Measurements from ENCODE around the gene MKNK2. TPM values are rescaled to one million over a fixed set of nuclear protein-coding genes. Genes with fewer than 3 reads are reported as not detected.
A peak's percentile ranks its signal among the peaks of the same experiment; 100 is the strongest.

Gene MKNK2
- total and polyA plus RNA-seq, 10 of the 15 experiments (the other 5 are each of a cell fraction or from before 2014, with no cell fraction given), result 9.6 to 365 (median 69.9) TPM

DNA sequence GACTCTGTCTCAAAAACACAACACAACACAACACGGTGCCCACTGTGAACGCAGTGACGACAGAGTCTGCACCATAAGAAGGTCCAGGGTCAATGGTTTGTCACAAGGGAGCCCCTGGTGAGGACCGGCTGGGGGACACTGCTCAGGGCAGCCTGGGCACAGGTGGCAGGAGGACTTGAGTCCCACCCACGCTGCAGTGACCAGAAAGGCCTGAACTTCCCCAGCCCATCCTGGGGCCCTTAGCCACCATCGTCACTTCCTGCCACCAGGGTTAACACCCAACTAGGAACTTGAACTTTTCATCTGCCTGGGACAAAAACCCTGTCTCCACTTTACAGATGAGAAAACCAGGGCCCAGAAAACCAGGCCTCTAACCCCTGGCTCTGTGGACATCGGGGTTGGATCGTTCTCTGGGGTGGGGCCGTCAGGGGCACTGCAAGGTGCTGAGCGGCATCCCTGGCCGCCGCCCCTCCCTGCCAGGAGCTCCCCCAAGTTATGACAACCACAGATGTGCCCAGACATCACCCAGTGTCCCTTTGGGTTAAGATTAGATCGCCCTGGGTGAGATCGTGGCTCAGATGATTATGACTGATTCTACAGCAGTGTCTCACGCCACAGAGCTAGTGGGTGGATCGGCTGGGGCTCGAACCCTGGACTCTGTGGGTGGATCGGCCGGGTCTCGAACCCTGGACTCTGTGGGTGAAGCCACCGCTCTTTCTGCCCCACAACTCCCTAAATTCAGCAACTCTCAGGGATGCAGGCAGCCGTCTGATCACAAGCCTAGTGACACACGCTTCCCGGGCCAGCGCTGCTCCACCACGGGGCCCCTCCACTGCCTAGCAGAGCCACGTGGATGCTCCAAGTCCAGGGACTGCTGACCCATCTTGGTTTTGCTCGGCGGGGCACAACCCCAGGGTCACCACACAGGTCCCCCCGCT lies 31.1 kb upstream of the MKNK2 start (continued):
- TF ChIP-seq REST (IDR thresholded peaks at IDR 0.05; ENCODE audit: low read depth, low read length) (no peak), HDAC2 (IDR thresholded peaks at IDR 0.05) (no peak), SMARCA5 (IDR thresholded peaks at IDR 0.05) (no peak), BCL3 (IDR thresholded peaks at IDR 0.05; ENCODE audit: borderline replicate concordance, insufficient read depth, low read depth, low read length, poor library complexity, severe bottlenecking) (no peak), TCF12 (IDR thresholded peaks at IDR 0.05; ENCODE audit: low read depth, low read length) (0 out of 2 replicates have a peak, but pooled peaks have one; percentile 30), BMI1 (IDR thresholded peaks at IDR 0.05; ENCODE audit: borderline replicate concordance) (no peak; the same call in 1 of the 2 replicates), MYC (IDR thresholded peaks at IDR 0.05; ENCODE audit: insufficient read depth, insufficient read length, insufficient replicate concordance, low read length, severe bottlenecking) (no peak), ESRRA (IDR thresholded peaks at IDR 0.05; ENCODE audit: low read length) (no peak), HCFC1 (IDR thresholded peaks at IDR 0.05; ENCODE audit: low read length) (no peak), TCF3 (IDR thresholded peaks at IDR 0.05; ENCODE audit: borderline replicate concordance, insufficient read depth, low read depth, low read length) (no peak), ATF7 (IDR thresholded peaks at IDR 0.05; ENCODE audit: low read depth) (no peak), RCOR1 (conservative IDR thresholded peaks at IDR 0.05; ENCODE audit: low read depth, low read length) (no peak), FOS (IDR thresholded peaks at IDR 0.05; ENCODE audit: borderline replicate concordance, extremely low read depth, insufficient read length) (no peak), BCL11A (IDR thresholded peaks at IDR 0.05; ENCODE audit: low read depth, low read length) (no peak), SIX5 (IDR thresholded peaks at IDR 0.05; ENCODE audit: low read depth, low read length, severe bottlenecking) (no peak)
- TF ChIP-seq, protein P1, sequence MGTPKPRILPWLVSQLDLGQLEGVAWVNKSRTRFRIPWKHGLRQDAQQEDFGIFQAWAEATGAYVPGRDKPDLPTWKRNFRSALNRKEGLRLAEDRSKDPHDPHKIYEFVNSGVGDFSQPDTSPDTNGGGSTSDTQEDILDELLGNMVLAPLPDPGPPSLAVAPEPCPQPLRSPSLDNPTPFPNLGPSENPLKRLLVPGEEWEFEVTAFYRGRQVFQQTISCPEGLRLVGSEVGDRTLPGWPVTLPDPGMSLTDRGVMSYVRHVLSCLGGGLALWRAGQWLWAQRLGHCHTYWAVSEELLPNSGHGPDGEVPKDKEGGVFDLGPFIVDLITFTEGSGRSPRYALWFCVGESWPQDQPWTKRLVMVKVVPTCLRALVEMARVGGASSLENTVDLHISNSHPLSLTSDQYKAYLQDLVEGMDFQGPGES (IDR thresholded peaks at IDR 0.05), result no peak
- TF ChIP-seq, protein P2, sequence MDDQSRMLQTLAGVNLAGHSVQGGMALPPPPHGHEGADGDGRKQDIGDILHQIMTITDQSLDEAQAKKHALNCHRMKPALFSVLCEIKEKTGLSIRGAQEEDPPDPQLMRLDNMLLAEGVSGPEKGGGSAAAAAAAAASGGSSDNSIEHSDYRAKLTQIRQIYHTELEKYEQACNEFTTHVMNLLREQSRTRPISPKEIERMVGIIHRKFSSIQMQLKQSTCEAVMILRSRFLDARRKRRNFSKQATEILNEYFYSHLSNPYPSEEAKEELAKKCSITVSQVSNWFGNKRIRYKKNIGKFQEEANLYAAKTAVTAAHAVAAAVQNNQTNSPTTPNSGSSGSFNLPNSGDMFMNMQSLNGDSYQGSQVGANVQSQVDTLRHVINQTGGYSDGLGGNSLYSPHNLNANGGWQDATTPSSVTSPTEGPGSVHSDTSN (IDR thresholded peaks at IDR 0.05; ENCODE audit: insufficient replicate concordance, low read depth, low read length), result no peak
- TF ChIP-seq, protein P3, sequence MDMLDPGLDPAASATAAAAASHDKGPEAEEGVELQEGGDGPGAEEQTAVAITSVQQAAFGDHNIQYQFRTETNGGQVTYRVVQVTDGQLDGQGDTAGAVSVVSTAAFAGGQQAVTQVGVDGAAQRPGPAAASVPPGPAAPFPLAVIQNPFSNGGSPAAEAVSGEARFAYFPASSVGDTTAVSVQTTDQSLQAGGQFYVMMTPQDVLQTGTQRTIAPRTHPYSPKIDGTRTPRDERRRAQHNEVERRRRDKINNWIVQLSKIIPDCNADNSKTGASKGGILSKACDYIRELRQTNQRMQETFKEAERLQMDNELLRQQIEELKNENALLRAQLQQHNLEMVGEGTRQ (IDR thresholded peaks at IDR 0.05; ENCODE audit: borderline replicate concordance, low read depth, low read length), result no peak
- TF ChIP-seq, protein P4, sequence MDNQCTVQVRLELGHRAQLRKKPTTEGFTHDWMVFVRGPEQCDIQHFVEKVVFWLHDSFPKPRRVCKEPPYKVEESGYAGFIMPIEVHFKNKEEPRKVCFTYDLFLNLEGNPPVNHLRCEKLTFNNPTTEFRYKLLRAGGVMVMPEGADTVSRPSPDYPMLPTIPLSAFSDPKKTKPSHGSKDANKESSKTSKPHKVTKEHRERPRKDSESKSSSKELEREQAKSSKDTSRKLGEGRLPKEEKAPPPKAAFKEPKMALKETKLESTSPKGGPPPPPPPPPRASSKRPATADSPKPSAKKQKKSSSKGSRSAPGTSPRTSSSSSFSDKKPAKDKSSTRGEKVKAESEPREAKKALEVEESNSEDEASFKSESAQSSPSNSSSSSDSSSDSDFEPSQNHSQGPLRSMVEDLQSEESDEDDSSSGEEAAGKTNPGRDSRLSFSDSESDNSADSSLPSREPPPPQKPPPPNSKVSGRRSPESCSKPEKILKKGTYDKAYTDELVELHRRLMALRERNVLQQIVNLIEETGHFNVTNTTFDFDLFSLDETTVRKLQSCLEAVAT (IDR thresholded peaks at IDR 0.05), result peak; percentile 58
